H9 (cell line): Measurements from ENCODE around the gene ARHGAP26. TPM values are rescaled to one million over a fixed set of nuclear protein-coding genes. Genes with fewer than 3 reads are reported as not detected.

Experiments used
- DNase-seq: peaks from one replicate; pipeline ENCODE4 v3.0.0-alpha.2; 2017
- H2AFZ ChIP-seq: one replicate; pipeline ENCODE4 v1.6.1; 2013; ENCODE audit warnings: mild to moderate bottlenecking, low read length, control low read depth, moderate library complexity
- H2AK5ac ChIP-seq: 2 replicates; pipeline ENCODE4 v1.6.1; 2013; ENCODE audit warnings: low read length, control low read depth, mixed read lengths; ENCODE audit not compliant: insufficient read length
- H2BK120ac ChIP-seq: one replicate; pipeline ENCODE4 v1.6.1; 2013; ENCODE audit warnings: low read depth, mild to moderate bottlenecking, low read length, control low read depth, inconsistent platforms; ENCODE audit not compliant: poor library complexity, severe bottlenecking
- H2BK12ac ChIP-seq: 2 replicates; pipeline ENCODE4 v1.6.1; 2013; ENCODE audit warnings: low read length, control low read depth, mixed read lengths, low read depth; ENCODE audit not compliant: insufficient read length
- H2BK15ac ChIP-seq: 2 replicates; pipeline ENCODE4 v1.6.1; 2013; ENCODE audit warnings: low read depth, low read length, control low read depth
- H2BK20ac ChIP-seq: one replicate; pipeline ENCODE4 v1.6.1; 2013; ENCODE audit warnings: low read depth, mild to moderate bottlenecking, low read length, control low read depth, inconsistent platforms; ENCODE audit not compliant: poor library complexity, severe bottlenecking
- H2BK5ac ChIP-seq: 2 replicates; pipeline ENCODE4 v1.6.1; 2013; ENCODE audit warnings: low read length, control low read depth, mixed read lengths; ENCODE audit not compliant: insufficient read length
- H3K14ac ChIP-seq: 2 replicates; pipeline ENCODE4 v1.6.1; 2013; ENCODE audit warnings: low read length, control low read depth; ENCODE audit not compliant: insufficient read depth
- H3K18ac ChIP-seq: 2 replicates; pipeline ENCODE4 v1.6.1; 2013; ENCODE audit warnings: low read depth, mild to moderate bottlenecking, mixed read lengths, low read length, control low read depth; ENCODE audit not compliant: insufficient read length
- H3K23ac ChIP-seq: 2 replicates; pipeline ENCODE4 v1.6.1; 2013; ENCODE audit warnings: low read length, control low read depth, mixed read lengths, low read depth; ENCODE audit not compliant: insufficient read length
- H3K23me2 ChIP-seq: 2 replicates; pipeline ENCODE4 v1.6.1; 2013; ENCODE audit warnings: low read depth, mild to moderate bottlenecking, mixed read lengths, low read length, control low read depth; ENCODE audit not compliant: insufficient read length, poor library complexity, severe bottlenecking
- H3K27ac ChIP-seq: 2 replicates; pipeline ENCODE4 v1.5.1; 2013; ENCODE audit warnings: low read length, control low read depth, mixed read lengths, low read depth; ENCODE audit not compliant: insufficient read length
- H3K27me3 ChIP-seq: 2 replicates; pipeline ENCODE4 v1.6.1; 2013; ENCODE audit warnings: low read length, control low read depth, inconsistent platforms; ENCODE audit not compliant: insufficient read depth
- H3K4ac ChIP-seq: 2 replicates; pipeline ENCODE4 v1.6.1; 2013; ENCODE audit warnings: low read depth, mild to moderate bottlenecking, control low read depth, inconsistent platforms, low read length, moderate library complexity
- H3K4me1 ChIP-seq: 2 replicates; pipeline ENCODE4 v1.6.1; 2013; ENCODE audit warnings: low read length, control low read depth, inconsistent platforms; ENCODE audit not compliant: insufficient read depth
- H3K4me2 ChIP-seq: 2 replicates; pipeline ENCODE4 v1.6.1; 2013; ENCODE audit warnings: low read length, control low read depth, mixed read lengths; ENCODE audit not compliant: insufficient read length, insufficient read depth
- H3K56ac ChIP-seq: 2 replicates; pipeline ENCODE4 v1.6.1; 2013; ENCODE audit warnings: low read depth, mild to moderate bottlenecking, mixed read lengths, low read length, control low read depth; ENCODE audit not compliant: insufficient read length
- H3K79me1 ChIP-seq: 2 replicates; pipeline ENCODE4 v1.6.1; 2013; ENCODE audit warnings: low read depth, mild to moderate bottlenecking, moderate library complexity, low read length, control low read depth, inconsistent platforms; ENCODE audit not compliant: insufficient read depth, poor library complexity, severe bottlenecking
- H3K79me2 ChIP-seq: 2 replicates; pipeline ENCODE4 v1.6.1; 2013; ENCODE audit warnings: low read length, control low read depth, inconsistent platforms; ENCODE audit not compliant: insufficient read depth
- H3K9ac ChIP-seq: 2 replicates; pipeline ENCODE4 v1.6.1; 2013; ENCODE audit warnings: low read length, control low read depth, mixed read lengths; ENCODE audit not compliant: insufficient read length; ENCODE audit errors: extremely low read depth
- H3K9me3 ChIP-seq: one replicate; pipeline ENCODE4 v1.6.1; 2013; ENCODE audit warnings: low read depth, low read length, inconsistent platforms; ENCODE audit not compliant: control insufficient read depth
- H3T11ph ChIP-seq: one replicate; pipeline ENCODE4 v1.6.1; 2013; ENCODE audit warnings: mild to moderate bottlenecking, low read length, control low read depth, inconsistent platforms
- H4K20me1 ChIP-seq: one replicate; pipeline ENCODE4 v1.6.1; 2013; ENCODE audit not compliant: control insufficient read depth, insufficient read length, insufficient read depth
- H4K5ac ChIP-seq: 2 replicates; pipeline ENCODE4 v1.6.1; 2013; ENCODE audit warnings: low read depth, mild to moderate bottlenecking, mixed read lengths, low read length, control low read depth; ENCODE audit not compliant: insufficient read length
- H4K8ac ChIP-seq: replicated peaks from 2 replicates; pipeline ENCODE4 v1.6.1; 2013; ENCODE audit warnings: low read length, control low read depth, mixed read lengths, low read depth; ENCODE audit not compliant: insufficient read length
- H4K91ac ChIP-seq: 2 replicates; pipeline ENCODE4 v1.6.1; 2013; ENCODE audit warnings: low read depth, mild to moderate bottlenecking, moderate library complexity, mixed read lengths, low read length, control low read depth; ENCODE audit not compliant: insufficient read length
- H3K27ac Mint-ChIP-seq, 3 experiments: 2 replicates in 2 of 3; 3 replicates in 1 of 3; pipeline ENCODE4 v1.8.0; 2020 to 2021; ENCODE audit warnings: mixed read lengths in 3 of 3, mild to moderate bottlenecking in 1 of 3, moderate library complexity in 1 of 3
- H3K27me3 Mint-ChIP-seq: 2 replicates; pipeline ENCODE4 v1.8.0; 2021; ENCODE audit warnings: low read depth, mild to moderate bottlenecking, moderate library complexity, mixed read lengths
- H3K36me3 Mint-ChIP-seq, 3 experiments: 2 replicates in 2 of 3; 3 replicates in 1 of 3; pipeline ENCODE4 v1.8.0; 2020 to 2021; ENCODE audit warnings: low read depth in 3 of 3, mixed read lengths in 3 of 3; ENCODE audit not compliant: insufficient read depth in 1 of 3
- H3K4me1 Mint-ChIP-seq, 2 experiments: 2 replicates each; pipeline ENCODE4 v1.8.0; 2020; ENCODE audit warnings: mixed read lengths in 2 of 2
- H3K4me3 Mint-ChIP-seq, 2 experiments: 2 replicates in 1 of 2; 3 replicates in 1 of 2; pipeline ENCODE4 v1.8.0; 2020 to 2021; ENCODE audit warnings: mild to moderate bottlenecking in 2 of 2, mixed read lengths in 2 of 2, moderate library complexity in 1 of 2
- H3K9me3 Mint-ChIP-seq, 2 experiments: 2 replicates in 1 of 2; 3 replicates in 1 of 2; pipeline ENCODE4 v1.8.0; 2020; ENCODE audit warnings: mild to moderate bottlenecking in 2 of 2, mixed read lengths in 2 of 2, moderate library complexity in 1 of 2
- CTCF ChIP-seq: fragments of 200-600 bp; sonication (generic); conservative IDR thresholded peaks from 3 replicates; pipeline ENCODE4 v1.8.0; 2021; ENCODE audit warnings: antibody characterized with exemption, mild to moderate bottlenecking
- whole genome bisulfite sequencing: extraction: QIAGEN DNeasy Blood & Tissue Kit; methylation state at CpG from one replicate; pipeline ENCODE4 v1.1.7; 2013; ENCODE audit warnings: missing lambda C conversion rate, low lambda C conversion rate, mixed read lengths; ENCODE audit not compliant: insufficient read length; ENCODE audit errors: extremely low coverage; 5-methylcytosine and 5-hydroxymethylcytosine counted together
- total RNA-seq: library from RNA; stranded (reverse); gene quantifications from 2 replicates; pipeline ENCODE4 v1.2.1, GENCODE V29; 2021

Gene ARHGAP26
- total RNA-seq, 1 experiment from 2014 or later = 13.8 TPM

GRCh38 chr5:142833517-142834449 is 63.6 kb downstream of the ARHGAP26 start:
- no peaks in the 10 kb centered on the region for H3K79me1 ChIP-seq
- H3K36me3 Mint-ChIP-seq = no peaks in the 10 kb centered on the region; a peak in 1 of 7 replicates
- TF ChIP-seq CTCF = no peak
- H2BK5ac ChIP-seq = no peak overlapping the region
- H3K4me2 ChIP-seq = no peak overlapping the region
- no peaks in the 10 kb centered on the region for H3K9me3 ChIP-seq
- no peaks in the 10 kb centered on the region for H3K79me2 ChIP-seq
- no peak overlapping the region for H2AK5ac ChIP-seq
- WGBS = no CpG with 5 or more reads among the region's 7 CpGs
- H4K20me1 ChIP-seq = no peaks in the 10 kb centered on the region
- no peaks in the 10 kb centered on the region for H3K27me3 Mint-ChIP-seq
- H2BK120ac ChIP-seq = no peak overlapping the region
- H3K4ac ChIP-seq = no peak overlapping the region
- no peak overlapping the region for H3K56ac ChIP-seq
- no peak overlapping the region for H2AFZ ChIP-seq
- H4K91ac ChIP-seq = no peak overlapping the region
- H3K18ac ChIP-seq = no peak overlapping the region
- no peak overlapping the region for H2BK12ac ChIP-seq
- H3K9me3 Mint-ChIP-seq = no peaks in the 10 kb centered on the region
- H3K4me3 Mint-ChIP-seq = no peak overlapping the region
- no peaks in the 10 kb centered on the region for H3K23me2 ChIP-seq
- H3K27ac ChIP-seq = no peak overlapping the region
- no peaks in the 10 kb centered on the region for H3K4me1 ChIP-seq
- H3K4me1 Mint-ChIP-seq = peaks cover 19 to 24% of the 10 kb centered on the region in 2 experiments
- H3K23ac ChIP-seq = no peak overlapping the region
- H2BK20ac ChIP-seq = no peak overlapping the region
- no peak for DNase-seq
- H3K14ac ChIP-seq = no peak overlapping the region
- H3K27me3 ChIP-seq = no peaks in the 10 kb centered on the region
- no peak overlapping the region for H3T11ph ChIP-seq
- H4K8ac ChIP-seq = no peak overlapping the region
- no peak overlapping the region for H3K27ac Mint-ChIP-seq
- H2BK15ac ChIP-seq = no peak overlapping the region
- H3K9ac ChIP-seq = no peak overlapping the region
- no peak overlapping the region for H4K5ac ChIP-seq
